Small intestine (tissue), 7 donors: Measurements from ENCODE around the gene TIAM1. TPM values are rescaled to one million over a fixed set of nuclear protein-coding genes. Genes with fewer than 3 reads are reported as not detected.

Experiments
- DNase-seq, 2 donors: peaks; one replicate each; pipeline versions ENCODE4 v3.0.0 to v3.0.0-alpha.2; 2013
- FAIRE-seq: peaks from 2 replicates; lab custom pipeline; 2012; peaks lifted over from hg19 to GRCh38; lab: Jason Lieb, UNC
- H3K27ac ChIP-seq, 3 donors: one replicate each; pipeline ENCODE4 v1.5.1; 2013; ENCODE audit warnings: low read length in 2 of 3, mild to moderate bottlenecking in 2 of 3, control low read depth in 1 of 3, inconsistent platforms in 1 of 3, low read depth in 1 of 3, moderate library complexity in 1 of 3
- H3K27me3 ChIP-seq, 3 donors: one replicate each; pipeline ENCODE4 v1.6.1; 2013; ENCODE audit warnings: low read length in 3 of 3, inconsistent platforms in 1 of 3; ENCODE audit not compliant: control insufficient read depth in 3 of 3, insufficient read depth in 3 of 3
- H3K36me3 ChIP-seq, 3 donors: one replicate each; pipeline ENCODE4 v1.6.1; 2013; ENCODE audit warnings: low read length in 3 of 3, inconsistent platforms in 1 of 3, low read depth in 1 of 3, mild to moderate bottlenecking in 1 of 3, moderate library complexity in 1 of 3; ENCODE audit not compliant: control insufficient read depth in 3 of 3, insufficient read depth in 2 of 3
- H3K4me1 ChIP-seq, 3 donors: one replicate each; pipeline ENCODE4 v1.6.1; 2013; ENCODE audit warnings: low read length in 2 of 3, inconsistent platforms in 1 of 3, low read depth in 1 of 3, mild to moderate bottlenecking in 1 of 3, moderate library complexity in 1 of 3; ENCODE audit not compliant: control insufficient read depth in 3 of 3, insufficient read depth in 2 of 3
- H3K4me3 ChIP-seq, 3 donors: one replicate each; pipeline ENCODE4 v1.5.1; 2013; ENCODE audit warnings: low read length in 3 of 3, control low read depth in 1 of 3, inconsistent platforms in 1 of 3, low read depth in 1 of 3, mild to moderate bottlenecking in 1 of 3, moderate library complexity in 1 of 3
- H3K9me3 ChIP-seq, 2 donors: one replicate each; pipeline ENCODE4 v1.6.1; 2013; ENCODE audit warnings: low read depth in 1 of 2, low read length in 1 of 2; ENCODE audit not compliant: control insufficient read depth in 2 of 2, insufficient read depth in 1 of 2
- WGBS, 3 donors: extraction: QIAGEN DNeasy Blood & Tissue Kit; methylation state at CpG; one replicate each; pipeline ENCODE4 v1.1.7; 2013; 5-methylcytosine and 5-hydroxymethylcytosine counted together
- polyA plus RNA-seq, 4 donors: library from polyadenylated mRNA; stranded (reverse) in 3 of 4; unstranded in 1 of 4; fragments of 200-250 nt in 3 of 4; fragments of 120-200 nt in 1 of 4; gene quantifications; one replicate each; pipeline versions ENCODE4 v1.2.1 to v1.2.3, GENCODE V29; 2013
- donor health status: healthy with polysubstance abuse.
- donor health status: control.
- donor health status: control.
- donor health status: Bipolar disorder and iron deficiency.
- donor health status: healthy.

TIAM1 gene
- polyA plus RNA-seq, 4 donors = 0.45 to 4.1 (median 2.4) TPM

DNA sequence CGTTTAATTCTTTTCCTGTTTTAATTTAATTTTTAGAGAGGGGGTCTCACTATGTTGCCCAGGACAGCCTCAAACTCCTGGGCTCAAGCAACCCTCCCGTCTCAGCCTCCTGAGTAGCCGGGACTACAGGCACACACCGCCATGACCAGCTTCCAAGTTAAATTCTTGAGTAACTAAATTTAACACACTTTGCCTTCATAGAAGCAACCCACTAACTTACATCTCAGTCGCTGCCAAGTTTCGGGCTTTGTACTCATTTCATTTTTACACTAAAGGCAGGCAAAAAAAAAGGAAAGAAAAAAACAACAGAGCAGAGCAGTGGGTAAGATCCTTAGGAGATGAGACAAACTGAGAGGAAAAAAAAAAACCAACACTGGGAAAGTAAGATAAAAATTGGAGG is 3.5 kb downstream of the TIAM1 start:
- Histone ChIP-seq H3K36me3 (no peaks in the 10 kb centered on the region), H3K4me3 (no peak overlapping the region), H3K27ac (no peak overlapping the region), H3K27me3 (peaks cover 0 to 21% (median 9%) of the 10 kb centered on the region in 3 donors), H3K9me3 (no peaks in the 10 kb centered on the region), H3K4me1 (no peaks in the 10 kb centered on the region)
- FAIRE-seq (no peak), DNase-seq (no peak)
- 78 to 90% (median 84%) methylated on average over 6 of the region's 6 CpGs for WGBS, 3 donors

DNA sequence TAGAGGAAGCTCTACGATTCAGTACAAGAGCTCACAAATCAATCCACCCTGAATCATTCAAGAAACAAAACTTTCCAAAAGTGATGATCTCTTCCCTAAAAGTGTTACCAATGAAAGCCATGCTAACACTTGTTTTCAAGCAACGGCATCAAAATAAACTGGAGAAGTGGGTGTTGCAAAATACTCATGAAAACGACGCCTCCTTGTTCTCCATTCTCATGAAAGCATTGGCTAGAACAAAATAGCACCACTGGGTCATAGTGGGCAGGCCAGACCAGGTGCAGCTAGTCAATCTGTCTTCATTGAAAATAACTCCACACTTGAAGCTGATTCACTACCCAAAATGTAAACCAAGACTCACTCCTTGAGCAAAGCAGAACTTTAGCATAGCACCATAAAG is 4.3 kb downstream of the TIAM1 start:
- H3K36me3 ChIP-seq = no peaks in the 10 kb centered on the region
- H3K27me3 ChIP-seq = peaks cover 0 to 21% (median 9%) of the 10 kb centered on the region in 3 donors
- H3K4me1 ChIP-seq = no peaks in the 10 kb centered on the region
- FAIRE-seq = no peak
- no peak overlapping the region for H3K27ac ChIP-seq
- WGBS, 3 donors = 84 to 90% (median 88%) methylated on average over 4 of the region's 4 CpGs
- no peak for DNase-seq
- H3K4me3 ChIP-seq = no peak overlapping the region
- no peaks in the 10 kb centered on the region for H3K9me3 ChIP-seq

DNA sequence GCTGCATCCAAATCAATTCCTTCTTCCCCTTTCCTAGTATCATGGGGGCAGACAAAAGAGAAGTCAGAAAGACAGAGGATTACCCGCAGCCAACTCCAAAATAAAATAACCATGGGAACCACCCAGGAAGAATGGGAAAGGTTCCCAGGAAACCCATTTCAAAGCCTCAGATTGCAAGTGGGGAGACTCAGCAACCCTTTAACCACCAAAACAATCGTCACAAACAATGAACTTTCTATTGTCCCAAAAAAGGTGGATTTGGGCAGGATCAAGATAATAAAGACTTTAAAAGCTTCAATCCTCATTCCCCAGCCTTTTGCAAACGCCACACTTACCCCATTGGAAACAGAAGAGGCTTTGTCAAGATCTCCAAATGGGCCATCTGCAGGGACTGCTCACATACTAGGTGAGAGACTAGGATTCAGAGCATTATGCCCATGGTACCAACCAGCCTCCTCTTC is 5.1 kb downstream of the TIAM1 start:
- Histone ChIP-seq H3K4me1 (no peaks in the 10 kb centered on the region), H3K36me3 (no peaks in the 10 kb centered on the region), H3K27me3 (peaks cover 0 to 15% (median 9%) of the 10 kb centered on the region in 3 donors), H3K4me3 (no peak overlapping the region), H3K27ac (no peak overlapping the region), H3K9me3 (no peaks in the 10 kb centered on the region)
- WGBS, 3 donors = 75 to 82% (median 79%) methylated on average over 3 of the region's 3 CpGs
- FAIRE-seq (no peak), DNase-seq (no peak)

DNA sequence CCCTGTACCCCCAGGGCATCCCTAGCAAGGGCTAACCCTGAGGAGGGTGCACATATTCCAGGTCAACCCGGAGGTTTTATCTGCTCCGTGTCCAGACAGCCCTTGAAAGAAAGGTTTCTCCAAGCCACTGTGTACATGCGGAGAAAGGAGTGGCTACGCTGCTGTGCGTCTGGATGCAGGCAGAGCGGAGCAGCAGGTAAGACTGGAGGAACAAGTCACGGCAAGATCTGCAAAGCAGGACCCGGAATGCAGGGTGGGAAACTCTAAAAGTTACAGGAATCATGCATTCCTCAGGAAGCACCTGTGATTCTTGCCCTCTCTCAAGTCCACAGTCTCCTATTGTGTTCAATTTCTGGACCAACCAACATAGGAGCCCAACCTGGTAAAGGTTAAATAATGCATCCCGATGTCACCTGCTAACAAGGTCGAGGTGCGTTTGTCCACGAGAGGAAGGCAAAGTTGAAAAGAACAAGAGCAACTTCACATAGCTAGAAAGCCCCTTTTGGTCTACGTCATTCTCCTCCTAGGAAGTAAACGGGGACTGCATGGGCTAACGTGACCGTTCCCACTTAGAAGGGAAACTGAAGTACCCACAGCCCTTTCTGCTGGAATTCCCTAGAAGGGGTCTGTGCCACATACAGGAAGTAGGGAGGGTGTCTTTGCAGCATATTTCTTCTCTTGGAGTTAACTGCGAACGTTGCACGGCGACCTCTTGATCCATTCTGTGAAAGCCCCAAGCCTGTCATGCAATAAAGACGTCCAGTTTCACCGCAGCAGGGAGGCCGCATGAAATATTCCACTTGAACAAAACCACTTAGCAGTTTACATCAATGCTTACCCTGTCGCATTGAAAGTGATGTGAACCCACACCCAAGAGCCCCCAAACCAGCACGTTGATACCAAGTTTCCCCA is 5.8 kb downstream of the TIAM1 start:
- DNase-seq = no peak
- no peaks in the 10 kb centered on the region for H3K36me3 ChIP-seq
- no peak for FAIRE-seq
- peaks cover 0 to 8% (median 5%) of the 10 kb centered on the region in 3 donors for H3K27me3 ChIP-seq
- H3K9me3 ChIP-seq = no peaks in the 10 kb centered on the region
- H3K27ac ChIP-seq = no peak overlapping the region
- no peak overlapping the region for H3K4me3 ChIP-seq
- no peaks in the 10 kb centered on the region for H3K4me1 ChIP-seq
- 85 to 87% (median 87%) methylated on average over 25 of the region's 25 CpGs for WGBS, 3 donors

DNA sequence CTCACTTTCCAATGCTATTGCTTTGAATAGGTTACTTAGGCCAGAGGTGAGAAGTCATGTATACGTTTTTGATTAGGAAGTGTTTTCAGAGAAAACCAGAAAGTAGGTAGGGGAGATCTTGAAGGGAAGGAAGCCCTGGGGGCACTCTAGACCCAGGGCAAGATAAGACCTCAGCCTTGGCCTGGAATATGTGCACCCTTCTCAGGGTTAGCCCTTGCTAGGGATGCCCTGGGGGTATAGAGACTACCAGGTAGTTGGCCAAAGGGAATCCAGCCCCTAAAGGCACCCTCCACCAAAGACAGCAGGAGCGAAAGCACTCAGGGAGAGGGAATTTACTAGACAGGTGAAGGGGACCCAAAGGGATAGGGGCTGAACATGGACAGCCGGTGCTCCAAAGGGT is 7.0 kb downstream of the TIAM1 start:
- 87 to 90% (median 88%) methylated on average over 3 of the region's 3 CpGs for WGBS, 3 donors

DNA sequence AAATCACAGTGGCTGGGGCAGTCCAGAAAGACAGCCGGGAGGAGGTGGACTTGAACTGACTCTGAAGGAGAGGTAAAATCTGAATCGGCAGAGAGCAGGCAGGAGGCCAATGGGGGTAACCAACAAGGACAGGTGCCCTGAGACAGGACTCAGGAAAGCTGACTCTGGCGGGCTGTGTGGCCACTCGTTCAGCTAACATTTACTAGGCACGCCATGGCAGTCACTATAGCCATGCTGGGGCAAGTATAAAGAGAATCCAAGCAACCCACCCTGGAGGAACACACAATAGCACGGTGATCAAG is 7.4 kb downstream of the TIAM1 start:
- Histone ChIP-seq H3K36me3 (no peaks in the 10 kb centered on the region), H3K27me3 (no peaks in the 10 kb centered on the region), H3K9me3 (no peaks in the 10 kb centered on the region), H3K27ac (no peak overlapping the region), H3K4me1 (no peaks in the 10 kb centered on the region), H3K4me3 (no peak overlapping the region)
- DNase-seq = no peak
- FAIRE-seq = no peak
- 88 to 95% (median 93%) methylated on average over 6 of the region's 6 CpGs for WGBS, 3 donors

More for the DNA sequence above, 7.0 kb downstream of the TIAM1 start:
- no peaks in the 10 kb centered on the region for H3K36me3 ChIP-seq
- no peak overlapping the region for H3K27ac ChIP-seq
- H3K4me1 ChIP-seq = no peaks in the 10 kb centered on the region
- no peak overlapping the region for H3K4me3 ChIP-seq
- FAIRE-seq = no peak
- no peaks in the 10 kb centered on the region for H3K9me3 ChIP-seq
- no peaks in the 10 kb centered on the region for H3K27me3 ChIP-seq
- DNase-seq = no peak

DNA sequence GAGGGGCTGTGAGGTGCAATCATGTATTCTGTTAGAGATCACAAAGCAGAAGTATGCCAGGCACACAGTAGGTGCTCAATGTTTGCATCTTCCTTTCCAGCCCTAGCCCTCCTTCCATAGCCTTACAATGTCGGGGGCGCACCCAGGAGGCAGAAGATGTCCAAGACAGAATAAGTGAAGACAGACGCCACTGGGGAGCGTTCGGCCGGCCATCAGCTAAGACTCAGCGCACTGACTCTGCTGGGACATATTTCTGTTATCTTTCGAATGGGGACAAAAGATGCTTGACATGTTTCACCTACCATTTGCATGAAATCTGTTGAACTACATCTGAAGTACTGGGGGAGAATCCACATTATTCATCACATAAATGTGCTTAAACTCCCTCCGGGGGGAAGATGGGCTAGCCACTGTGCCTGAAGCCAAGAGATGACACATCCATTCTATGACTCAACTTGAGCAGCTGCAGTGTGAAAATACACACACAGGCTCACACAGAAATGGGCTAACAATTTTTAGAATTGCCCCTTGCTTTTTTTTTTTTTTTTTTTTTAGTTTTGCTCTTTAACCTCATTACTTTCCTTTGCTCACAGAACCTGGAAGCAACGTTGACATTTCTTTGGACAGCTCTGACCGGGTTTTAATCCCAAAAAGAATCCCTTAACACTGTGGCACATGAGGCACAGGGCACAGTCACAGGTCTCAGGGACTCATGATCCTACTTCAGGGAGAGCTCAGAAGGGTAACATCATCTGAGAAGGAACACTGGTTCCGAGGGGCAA is 7.9 kb downstream of the TIAM1 start:
- WGBS, 3 donors = 80 to 87% (median 86%) methylated on average over 12 of the region's 12 CpGs
- Histone ChIP-seq H3K27ac (no peak overlapping the region), H3K4me3 (no peak overlapping the region), H3K4me1 (no peaks in the 10 kb centered on the region), H3K27me3 (no peaks in the 10 kb centered on the region), H3K9me3 (no peaks in the 10 kb centered on the region), H3K36me3 (no peaks in the 10 kb centered on the region)
- FAIRE-seq = no peak
- DNase-seq = no peak

DNA sequence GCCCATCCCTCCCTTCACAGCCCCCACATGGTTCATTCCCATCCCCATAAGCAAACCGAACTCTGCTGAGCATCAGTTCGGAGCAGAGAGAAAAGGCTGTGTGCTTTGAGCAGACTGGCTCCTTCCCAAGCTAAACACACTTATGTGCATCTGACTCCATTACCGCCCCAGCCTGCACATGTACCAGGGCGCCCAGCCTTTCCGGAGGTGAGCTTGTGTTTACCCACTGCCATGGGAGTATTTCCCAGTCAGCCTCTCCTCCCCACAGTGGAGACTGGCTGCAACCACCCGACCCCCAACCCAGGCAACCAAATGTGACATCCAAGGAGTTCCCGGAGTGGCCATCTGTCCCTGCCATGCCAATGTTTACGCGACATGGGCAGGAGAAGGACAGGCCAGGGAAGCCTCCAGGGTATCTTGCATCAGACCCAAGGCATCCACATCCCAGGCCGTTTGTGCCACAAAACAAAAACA is 9.4 kb downstream of the TIAM1 start:
- Histone ChIP-seq H3K9me3 (peaks cover 0 to 3% of the 10 kb centered on the region in 2 donors), H3K27me3 (no peaks in the 10 kb centered on the region), H3K4me1 (no peaks in the 10 kb centered on the region), H3K27ac (no peak overlapping the region), H3K4me3 (no peak overlapping the region), H3K36me3 (no peaks in the 10 kb centered on the region)
- FAIRE-seq = no peak
- WGBS, 3 donors = 81 to 84% (median 82%) methylated on average over 10 of the region's 10 CpGs
- DNase-seq = no peak
